Measurements from ENCODE around the gene ZNF76.

Gene ZNF76

DNA sequence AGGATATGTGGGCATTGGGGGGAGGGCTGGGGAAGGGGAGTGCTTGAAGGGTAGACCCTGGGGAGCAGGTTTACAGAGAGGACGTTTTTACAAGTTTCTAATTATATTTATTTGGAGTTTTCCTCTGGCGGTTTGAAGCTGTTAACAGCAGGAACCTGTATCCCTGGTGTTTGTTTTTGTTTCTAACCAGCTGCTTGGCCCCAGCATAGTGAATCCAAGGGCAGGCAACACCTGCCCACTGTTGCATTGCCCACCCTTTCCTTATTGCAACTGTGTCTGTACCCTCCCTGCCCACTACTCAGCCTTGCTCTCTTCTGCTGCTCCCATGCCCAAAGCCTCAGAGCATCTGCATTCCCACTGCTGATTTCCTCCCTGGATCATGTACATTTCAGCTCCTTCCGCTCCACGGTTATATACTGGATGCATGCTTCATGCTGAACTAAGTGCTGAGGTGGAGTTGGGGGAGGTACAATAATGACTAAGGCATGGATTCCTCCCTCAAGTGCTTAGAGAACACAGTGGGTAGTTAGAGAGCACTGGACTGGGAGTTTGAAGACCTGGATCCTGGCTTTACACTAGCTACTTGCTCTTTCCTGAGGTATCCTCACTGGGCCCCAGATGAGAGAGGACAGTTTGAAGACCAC is 39.7 kb upstream of the ZNF76 start:
- no peak for DNase-seq (ENCODE audit: low read depth)
- no peak overlapping the region for H3K4me3 ChIP-seq (ENCODE audit: low read depth, low read length)
- TF ChIP-seq MYC (IDR thresholded peaks at IDR 0.05; ENCODE audit: low read depth, low read length) (no peak), POLR2A (IDR thresholded peaks at IDR 0.05; ENCODE audit: extremely low read depth, insufficient read length) (no peak)
- TF ChIP-seq, protein P1, sequence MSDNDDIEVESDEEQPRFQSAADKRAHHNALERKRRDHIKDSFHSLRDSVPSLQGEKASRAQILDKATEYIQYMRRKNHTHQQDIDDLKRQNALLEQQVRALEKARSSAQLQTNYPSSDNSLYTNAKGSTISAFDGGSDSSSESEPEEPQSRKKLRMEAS (IDR thresholded peaks at IDR 0.05; ENCODE audit: low read depth, low read length), result no peak
- TF ChIP-seq, protein P2, sequence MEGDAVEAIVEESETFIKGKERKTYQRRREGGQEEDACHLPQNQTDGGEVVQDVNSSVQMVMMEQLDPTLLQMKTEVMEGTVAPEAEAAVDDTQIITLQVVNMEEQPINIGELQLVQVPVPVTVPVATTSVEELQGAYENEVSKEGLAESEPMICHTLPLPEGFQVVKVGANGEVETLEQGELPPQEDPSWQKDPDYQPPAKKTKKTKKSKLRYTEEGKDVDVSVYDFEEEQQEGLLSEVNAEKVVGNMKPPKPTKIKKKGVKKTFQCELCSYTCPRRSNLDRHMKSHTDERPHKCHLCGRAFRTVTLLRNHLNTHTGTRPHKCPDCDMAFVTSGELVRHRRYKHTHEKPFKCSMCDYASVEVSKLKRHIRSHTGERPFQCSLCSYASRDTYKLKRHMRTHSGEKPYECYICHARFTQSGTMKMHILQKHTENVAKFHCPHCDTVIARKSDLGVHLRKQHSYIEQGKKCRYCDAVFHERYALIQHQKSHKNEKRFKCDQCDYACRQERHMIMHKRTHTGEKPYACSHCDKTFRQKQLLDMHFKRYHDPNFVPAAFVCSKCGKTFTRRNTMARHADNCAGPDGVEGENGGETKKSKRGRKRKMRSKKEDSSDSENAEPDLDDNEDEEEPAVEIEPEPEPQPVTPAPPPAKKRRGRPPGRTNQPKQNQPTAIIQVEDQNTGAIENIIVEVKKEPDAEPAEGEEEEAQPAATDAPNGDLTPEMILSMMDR (IDR thresholded peaks at IDR 0.05; ENCODE audit: low read depth, low read length), result no peak

DNA sequence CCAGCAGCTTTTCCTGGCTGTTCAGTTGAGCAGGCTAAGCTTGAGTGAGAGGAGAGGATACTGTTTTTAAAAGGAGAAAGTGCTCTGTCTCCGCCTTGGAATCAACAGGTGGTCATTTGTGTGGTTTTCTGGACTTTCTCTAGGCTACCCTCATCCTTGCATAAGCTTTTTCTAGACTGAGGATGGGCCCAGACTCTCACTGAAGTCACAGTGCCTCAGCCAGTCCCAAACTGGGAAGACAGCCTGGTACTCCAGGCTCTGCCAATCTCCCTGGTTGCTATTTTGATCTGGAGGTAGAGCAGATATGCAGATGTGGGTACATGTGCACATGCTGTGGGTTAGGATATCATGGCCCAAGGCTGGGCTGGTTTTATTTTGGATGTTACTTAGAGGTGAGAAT is 38.8 kb upstream of the ZNF76 start:
- DNase-seq (ENCODE audit: low read depth), result no peak
- no peak overlapping the region for H3K4me3 ChIP-seq (ENCODE audit: low read depth, low read length)
- TF ChIP-seq POLR2A (IDR thresholded peaks at IDR 0.05; ENCODE audit: extremely low read depth, insufficient read length) (no peak), MYC (IDR thresholded peaks at IDR 0.05; ENCODE audit: low read depth, low read length) (no peak)
- TF ChIP-seq, protein P1 (IDR thresholded peaks at IDR 0.05; ENCODE audit: low read depth, low read length), result no peak
- TF ChIP-seq, protein P2 (IDR thresholded peaks at IDR 0.05; ENCODE audit: low read depth, low read length), result no peak

DNA sequence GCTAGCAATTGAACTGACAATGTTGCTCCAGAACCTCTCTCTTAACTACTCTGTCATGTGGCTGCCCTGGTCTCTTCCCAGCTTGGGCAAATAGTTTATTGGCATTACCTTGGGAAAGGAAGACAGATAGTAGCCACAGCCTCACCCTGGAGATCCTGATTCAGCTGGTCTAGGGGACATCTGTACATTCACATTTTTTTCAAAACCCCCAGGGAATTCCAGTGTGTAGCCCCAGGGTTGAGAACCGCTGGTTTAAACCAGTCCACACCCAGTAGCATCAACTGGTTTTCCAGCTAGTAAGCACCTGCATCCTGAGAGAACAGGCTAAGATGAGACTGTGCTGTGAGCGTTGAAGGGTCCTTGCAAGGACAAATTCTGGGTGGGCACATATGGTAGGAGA is 36.1 kb upstream of the ZNF76 start:
- TF ChIP-seq MYC (IDR thresholded peaks at IDR 0.05; ENCODE audit: low read depth, low read length), result no peak
- no peak overlapping the region for H3K4me3 ChIP-seq (ENCODE audit: low read depth, low read length)
- no peak for DNase-seq (ENCODE audit: low read depth)

DNA sequence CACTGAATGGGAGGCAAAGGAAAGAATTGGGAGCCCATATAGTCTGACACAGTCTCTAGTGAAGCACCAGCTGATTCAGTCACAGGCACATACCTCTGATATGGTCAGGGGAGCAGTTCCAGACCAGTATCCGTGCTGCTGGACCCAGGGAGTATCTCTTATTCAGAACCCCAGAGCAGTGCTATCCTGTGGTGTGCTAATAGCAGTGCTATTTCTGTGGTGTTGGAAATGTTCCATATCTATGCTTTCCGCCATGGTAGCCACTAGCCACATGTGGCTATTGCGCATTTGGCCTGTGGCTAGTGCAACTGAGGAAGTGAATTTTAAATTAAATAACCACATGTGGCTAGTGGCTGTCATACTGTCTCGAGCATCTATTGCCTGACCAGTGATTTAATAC is 34.8 kb upstream of the ZNF76 start:
- peak; percentile 49 for DNase-seq (ENCODE audit: low read depth)
- TF ChIP-seq POLR2A (IDR thresholded peaks at IDR 0.05; ENCODE audit: extremely low read depth, insufficient read length) (no peak), MYC (IDR thresholded peaks at IDR 0.05; ENCODE audit: low read depth, low read length) (no peak)
- TF ChIP-seq, protein P2 (IDR thresholded peaks at IDR 0.05; ENCODE audit: low read depth, low read length), result no peak
- TF ChIP-seq, protein P1 (IDR thresholded peaks at IDR 0.05; ENCODE audit: low read depth, low read length), result no peak
- no peak overlapping the region for H3K4me3 ChIP-seq (ENCODE audit: low read depth, low read length)

DNA sequence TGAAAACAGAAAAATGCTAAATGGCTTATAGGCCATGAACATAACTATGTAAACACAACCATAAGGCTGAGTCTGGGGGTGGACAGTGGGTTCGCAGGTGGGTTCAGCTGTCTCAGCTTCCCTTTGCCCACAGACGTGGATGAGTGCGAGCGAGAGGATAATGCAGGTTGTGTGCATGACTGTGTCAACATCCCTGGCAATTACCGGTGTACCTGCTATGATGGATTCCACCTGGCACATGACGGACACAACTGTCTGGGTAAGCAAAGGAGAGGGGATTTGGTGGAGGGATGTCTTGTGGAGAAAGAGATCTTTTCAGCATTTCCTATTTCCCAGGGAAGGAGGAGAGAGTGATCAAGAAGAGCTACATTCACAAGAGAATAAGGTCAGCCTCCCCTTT is 31.1 kb upstream of the ZNF76 start:
- no peak for DNase-seq (ENCODE audit: low read depth)
- TF ChIP-seq MYC (IDR thresholded peaks at IDR 0.05; ENCODE audit: low read depth, low read length) (no peak), POLR2A (IDR thresholded peaks at IDR 0.05; ENCODE audit: extremely low read depth, insufficient read length) (no peak)
- TF ChIP-seq, protein P2 (IDR thresholded peaks at IDR 0.05; ENCODE audit: low read depth, low read length), result no peak
- TF ChIP-seq, protein P1 (IDR thresholded peaks at IDR 0.05; ENCODE audit: low read depth, low read length), result no peak
- H3K4me3 ChIP-seq (ENCODE audit: low read depth, low read length), result no peak overlapping the region

DNA sequence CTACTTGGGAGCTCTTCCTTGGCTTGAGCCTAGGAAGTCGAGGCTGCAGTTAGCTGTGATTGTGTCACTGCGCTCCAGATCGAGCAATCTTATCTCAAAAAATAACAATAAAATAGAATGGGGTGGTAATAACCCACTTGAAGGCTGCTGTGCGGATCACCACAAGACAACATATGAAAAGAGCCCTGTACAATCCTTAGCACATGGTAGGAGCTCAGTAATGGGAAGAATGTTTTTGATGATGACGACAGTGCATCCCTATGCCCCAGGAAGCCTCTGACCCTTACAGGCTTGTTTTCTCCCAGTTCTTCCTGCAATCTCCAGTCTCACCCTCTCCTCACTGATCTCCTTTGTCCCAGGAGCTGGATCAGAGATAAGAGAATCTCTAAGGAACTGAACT is 30.2 kb upstream of the ZNF76 start:
- DNase-seq (ENCODE audit: low read depth), result no peak
- TF ChIP-seq MYC (IDR thresholded peaks at IDR 0.05; ENCODE audit: low read depth, low read length) (no peak), POLR2A (IDR thresholded peaks at IDR 0.05; ENCODE audit: extremely low read depth, insufficient read length) (no peak)
- TF ChIP-seq, protein P2 (IDR thresholded peaks at IDR 0.05; ENCODE audit: low read depth, low read length), result no peak
- TF ChIP-seq, protein P1 (IDR thresholded peaks at IDR 0.05; ENCODE audit: low read depth, low read length), result no peak
- H3K4me3 ChIP-seq (ENCODE audit: low read depth, low read length), result no peak overlapping the region

All from NB4 (cell line).